Activated CD4-positive, alpha-beta T cell treated with anti-CD3 and anti-CD28 coated beads, Interleukin-2, Interleukin-6, amounts not matched to agents 100 ng/mL and 50 ng/mL, durations not matched to agents 16 hours and 8 hours (primary cell): ENCODE measurements around the gene F13A1.

Experiments used
- DNase-seq: peaks from one replicate; pipeline ENCODE4 v3.0.0-alpha.2; 2020

F13A1 gene

DNA sequence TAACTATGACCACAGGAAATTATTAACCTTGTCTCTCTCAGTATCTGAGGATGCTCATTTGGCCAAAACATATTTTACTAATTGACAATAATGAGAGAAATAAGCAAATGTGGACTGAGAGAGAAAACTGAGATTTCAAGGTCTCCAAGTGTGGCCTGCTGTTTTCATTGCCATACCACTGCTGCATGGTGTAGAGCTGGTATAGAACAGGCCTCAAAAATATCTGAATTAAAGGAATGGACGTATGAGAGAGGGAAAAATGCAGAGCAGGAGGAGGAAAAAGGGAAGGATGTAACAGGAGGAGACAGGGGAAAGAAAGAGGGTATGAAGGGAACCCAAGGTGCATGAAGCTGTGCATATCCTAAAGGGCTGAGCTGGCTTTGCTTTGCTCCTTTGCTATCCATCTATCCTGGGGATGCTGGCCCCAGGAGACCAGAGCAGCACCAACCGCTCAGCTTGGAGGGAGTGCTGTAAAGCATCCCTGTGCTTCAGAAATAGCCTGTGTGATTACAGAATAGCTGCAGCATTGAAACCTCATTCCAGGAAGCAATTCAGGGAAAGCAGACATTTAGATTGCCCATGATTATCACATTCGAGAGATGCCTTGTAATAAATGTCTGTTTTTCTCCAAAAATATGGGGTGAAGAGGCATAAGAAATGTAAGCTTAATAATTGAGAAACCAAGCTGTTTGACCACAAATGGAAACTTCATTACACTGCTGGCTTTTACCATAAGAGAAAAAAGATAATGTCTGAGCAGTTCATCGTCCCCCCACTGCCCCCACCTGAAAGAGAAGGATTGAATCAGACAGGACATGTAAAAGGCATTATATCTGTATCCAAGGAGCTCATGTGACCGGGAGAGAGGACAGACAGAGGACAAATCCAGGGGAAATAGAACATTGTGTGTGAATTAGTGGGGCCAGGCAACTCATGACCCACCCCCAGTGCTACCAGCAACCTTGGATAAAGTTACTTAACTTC lies 80.6 kb downstream of the F13A1 start:
- no peak for DNase-seq

DNA sequence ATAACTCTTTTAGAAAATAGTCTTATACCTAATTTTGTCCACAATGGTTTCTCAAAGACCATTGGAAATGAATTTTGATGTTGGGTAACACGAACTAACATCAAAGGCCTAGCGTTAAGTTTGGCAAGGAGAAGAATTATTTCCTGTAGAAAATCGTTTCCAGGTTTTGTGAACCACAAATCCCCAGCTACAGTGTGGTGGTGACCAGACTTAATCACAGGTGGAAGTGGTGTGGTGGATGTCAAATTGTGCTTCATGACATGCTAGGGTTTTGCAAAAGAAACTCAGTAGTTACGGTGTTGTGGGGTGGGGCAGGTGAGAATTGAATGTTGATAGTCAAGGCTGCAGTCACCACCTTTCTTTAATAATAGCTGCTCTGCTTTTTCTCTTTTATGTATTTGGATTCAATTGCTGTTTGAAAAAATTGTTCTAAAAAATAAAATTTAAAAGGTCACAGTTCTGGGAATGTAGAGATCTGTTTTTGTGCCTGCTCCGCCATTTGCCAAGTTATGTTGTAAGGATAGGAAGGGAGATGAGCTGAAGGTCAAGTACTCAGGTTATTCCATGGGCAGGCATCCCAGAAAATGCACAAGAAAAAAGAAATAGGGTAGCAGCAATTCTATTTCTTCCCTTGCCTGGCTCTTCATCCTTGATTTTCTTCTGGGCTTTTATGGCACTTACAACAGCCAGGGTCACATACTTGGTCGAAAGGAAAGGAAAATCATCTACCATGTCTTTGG lies 83.6 kb downstream of the F13A1 start:
- DNase-seq: no peak

DNA sequence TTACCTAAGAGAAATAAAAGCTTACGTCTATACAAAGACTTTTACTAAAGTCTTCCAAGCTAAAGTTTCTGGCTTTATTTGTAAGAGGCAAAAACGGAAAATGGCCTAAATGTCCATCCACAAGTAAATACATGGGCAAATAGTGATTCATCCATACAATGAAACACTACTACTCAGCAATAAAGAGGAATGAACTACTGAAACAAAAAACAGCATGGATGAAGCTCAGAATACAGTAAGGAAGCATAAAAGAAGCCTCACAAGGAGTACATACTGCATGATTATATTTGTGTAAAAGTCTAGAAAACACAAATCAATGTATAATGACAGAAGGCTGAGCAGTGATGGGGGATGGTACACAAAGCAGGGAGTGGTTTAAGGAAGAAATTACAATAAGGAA lies 84.7 kb downstream of the F13A1 start:
- no peak for DNase-seq

DNA sequence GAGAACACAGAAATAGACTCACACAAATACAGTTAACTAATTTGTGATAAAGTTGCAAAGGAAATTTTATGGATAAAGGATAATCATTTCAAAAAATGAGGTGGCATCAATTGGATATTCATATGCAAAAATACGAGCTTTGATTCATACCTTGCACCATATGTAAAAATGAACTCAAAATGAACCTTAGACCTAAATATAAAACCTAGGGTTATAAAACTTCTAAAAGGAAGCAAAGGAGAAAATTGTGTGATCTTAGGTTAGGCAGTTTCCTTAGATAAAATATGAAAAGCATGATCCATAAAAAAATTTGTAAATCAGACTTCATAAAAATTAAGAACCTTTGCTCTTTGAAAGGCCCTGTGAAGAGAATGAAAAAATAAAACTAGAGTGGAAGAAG lies 85.5 kb downstream of the F13A1 start:
- DNase-seq: no peak

DNA sequence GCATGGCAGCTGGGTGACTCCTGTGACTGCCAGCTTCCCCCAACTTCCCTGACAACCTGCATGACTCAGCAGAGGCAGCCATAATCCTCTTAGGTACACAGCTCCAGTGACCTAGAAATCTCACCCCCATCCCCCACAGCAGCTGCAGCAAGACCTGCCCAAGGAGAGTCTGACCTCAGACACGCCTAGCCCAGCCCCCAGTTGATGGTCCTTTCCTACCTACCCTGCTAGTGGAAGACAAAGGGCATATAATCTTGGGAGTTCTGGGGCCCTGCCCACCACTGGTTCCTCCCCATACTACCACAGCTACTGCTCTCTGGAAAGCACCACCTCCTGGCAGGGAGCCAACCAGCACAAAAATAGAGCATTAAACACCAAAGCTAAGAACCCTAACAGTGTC lies 90.2 kb downstream of the F13A1 start:
- no peak for DNase-seq

- no peak for DNase-seq
Measured at GRCh38 chr6:6227896-6228295, 92.6 kb downstream of the F13A1 start.

DNA sequence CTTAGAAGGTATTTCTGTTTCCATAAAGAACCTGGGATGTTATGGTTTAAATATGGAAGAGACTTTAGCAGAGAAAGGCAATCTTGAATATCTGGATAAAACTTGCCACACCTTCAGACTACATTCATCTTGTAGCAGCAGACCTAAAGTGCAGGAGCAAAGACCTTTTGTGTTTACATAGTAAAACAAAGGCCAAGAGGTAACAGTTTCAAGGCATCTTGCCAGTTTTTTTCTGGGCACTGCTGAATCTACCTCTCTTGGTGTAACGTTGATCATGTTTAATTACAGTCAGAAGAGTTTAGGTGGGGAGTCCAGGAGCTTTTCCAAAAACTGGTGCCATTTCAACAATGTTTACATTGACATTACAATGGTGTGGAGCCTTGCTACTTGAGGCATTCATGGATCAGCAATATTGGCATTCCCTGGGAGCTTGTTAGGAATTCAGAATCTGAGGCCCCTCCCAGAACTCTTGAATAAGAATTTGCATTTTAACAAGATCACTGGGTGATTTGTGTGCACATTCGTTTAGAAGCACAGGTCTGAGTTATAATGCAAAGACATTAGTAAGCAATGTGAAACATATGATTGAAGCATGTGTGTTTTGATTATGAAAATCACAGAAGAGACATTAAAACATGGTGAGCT lies 94.5 kb downstream of the F13A1 start:
- no peak for DNase-seq

GRCh38 chr6:6224933-6225486 lies 95.5 kb downstream of the F13A1 start:
- DNase-seq: no peak

GRCh38 chr6:6221787-6222535 lies 98.5 kb downstream of the F13A1 start:
- DNase-seq: peak; percentile 3

GRCh38 chr6:6220718-6221117 lies 99.7 kb downstream of the F13A1 start:
- no peak for DNase-seq

DNA sequence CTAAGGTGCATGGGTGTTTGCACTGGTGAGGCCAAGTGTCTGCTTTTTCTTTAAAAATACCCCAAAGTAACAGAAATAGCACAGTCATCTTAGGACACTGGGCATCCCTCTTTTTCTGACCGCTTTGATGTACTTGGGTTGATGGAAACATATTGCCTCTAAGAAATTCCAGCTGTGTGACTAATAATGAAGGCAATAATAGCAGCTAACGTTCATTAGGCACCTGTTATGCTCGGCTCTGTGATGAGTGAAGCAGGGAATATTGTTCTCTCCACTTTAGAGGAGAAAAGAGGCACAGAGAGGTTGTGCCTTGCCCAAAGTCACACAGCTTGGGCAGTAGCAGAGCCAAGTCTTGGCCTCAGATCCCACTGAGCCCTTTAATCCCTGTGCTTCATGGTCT lies 100.7 kb downstream of the F13A1 start:
- DNase-seq: no peak

DNA sequence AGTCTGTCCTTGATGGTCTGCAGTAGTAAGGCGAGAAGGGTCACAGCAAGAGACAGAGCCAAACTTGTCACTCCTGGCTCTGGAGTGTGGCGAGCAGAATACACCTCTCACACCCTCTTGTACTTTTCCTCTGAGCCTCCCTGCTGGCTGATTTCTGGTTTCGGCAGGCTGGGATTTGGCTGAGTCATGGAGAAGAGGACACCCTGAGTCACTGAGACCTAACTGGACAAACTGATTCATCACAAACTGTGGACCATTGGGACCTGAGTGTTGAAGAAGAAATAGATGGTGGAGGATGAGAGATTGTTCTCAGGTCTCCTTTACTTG lies 101.7 kb downstream of the F13A1 start:
- DNase-seq: no peak

DNA sequence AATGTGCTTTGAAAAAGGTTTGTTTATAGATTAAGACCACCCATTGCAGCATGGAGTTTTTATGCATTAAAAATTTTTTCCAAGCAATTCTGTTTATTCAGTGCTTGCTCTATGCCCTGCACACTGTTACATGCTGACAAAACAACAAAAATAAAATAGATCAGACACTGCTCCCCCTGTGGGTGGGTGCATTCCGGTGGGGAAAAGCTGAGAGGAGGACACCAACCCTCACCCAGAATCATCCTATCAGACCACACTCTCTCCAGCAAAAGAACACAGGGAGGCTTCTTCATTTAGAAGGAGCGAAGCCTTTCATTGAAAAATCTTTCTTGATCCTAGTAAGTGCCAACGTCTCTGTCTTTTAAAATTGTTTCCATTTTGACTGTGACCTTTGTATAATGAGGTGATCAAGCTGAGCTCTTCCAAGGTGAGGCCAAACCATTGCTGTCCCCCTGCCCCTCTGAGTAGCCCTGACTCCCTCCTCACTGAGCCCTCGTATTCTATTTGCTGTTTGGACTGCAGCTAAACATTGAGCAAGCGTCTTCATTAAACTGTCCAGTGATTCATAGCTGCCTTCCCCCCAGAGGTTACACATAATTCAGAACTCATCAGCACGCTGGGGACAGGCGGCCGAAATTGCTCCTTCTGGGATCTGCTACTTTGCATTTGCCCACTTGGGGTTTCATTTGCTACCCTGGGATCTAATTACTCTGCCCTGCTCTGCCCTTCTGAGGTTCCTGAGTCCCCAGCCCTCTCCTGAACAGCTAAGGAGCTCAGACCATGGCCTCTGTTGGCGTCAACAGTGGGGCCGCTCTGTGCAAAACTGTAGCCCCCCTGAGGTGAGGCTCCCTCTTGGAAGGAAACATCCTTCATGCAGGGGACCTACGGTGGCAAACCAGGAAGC lies 102.4 kb downstream of the F13A1 start:
- no peak for DNase-seq

DNA sequence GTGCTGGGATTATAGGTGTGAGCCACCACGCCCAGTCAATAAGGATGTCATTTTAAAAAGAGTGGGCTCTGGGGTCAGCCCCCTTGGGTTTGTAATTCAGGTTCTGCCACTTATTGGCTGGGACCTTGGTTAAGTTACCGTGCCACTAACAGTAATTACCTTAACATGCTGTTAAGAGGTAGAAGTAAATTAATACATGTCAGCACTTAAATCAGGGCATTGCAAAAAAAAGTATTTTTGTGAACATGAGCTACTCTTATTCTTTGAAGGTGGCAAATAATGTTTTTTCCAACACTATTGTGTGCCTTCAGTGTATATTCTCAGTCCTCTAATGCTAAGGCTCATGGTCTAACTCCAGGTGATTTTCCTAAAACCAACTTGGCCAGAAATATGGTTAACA lies 109.5 kb downstream of the F13A1 start:
- DNase-seq: no peak

DNA sequence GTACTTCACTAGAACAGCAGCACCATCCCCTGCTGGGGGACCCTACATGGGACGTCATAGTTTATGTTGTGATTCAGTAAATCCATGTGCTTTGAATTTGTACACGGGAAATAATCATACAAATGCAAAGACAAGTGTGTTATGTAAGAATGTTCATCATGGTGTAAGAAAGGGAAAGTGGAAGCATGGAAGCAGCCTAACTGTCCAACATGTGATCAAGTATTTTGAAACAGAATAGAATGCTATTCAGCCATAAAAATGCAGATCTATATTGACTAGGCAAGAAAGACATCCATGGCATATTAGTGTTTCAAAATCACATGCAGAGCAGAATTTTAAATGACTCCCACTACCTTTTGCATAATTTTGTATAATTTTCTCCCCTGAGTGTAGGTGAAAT lies 117.6 kb downstream of the F13A1 start:
- DNase-seq: no peak

GRCh38 chr6:6201200-6201599 lies 119.3 kb downstream of the F13A1 start:
- DNase-seq: no peak

GRCh38 chr6:6199678-6200077 lies 120.8 kb downstream of the F13A1 start:
- no peak for DNase-seq

- DNase-seq: no peak
Measured at GRCh38 chr6:6196762-6197161, 123.7 kb downstream of the F13A1 start.

GRCh38 chr6:6195080-6195479 lies 125.4 kb downstream of the F13A1 start:
- no peak for DNase-seq

DNA sequence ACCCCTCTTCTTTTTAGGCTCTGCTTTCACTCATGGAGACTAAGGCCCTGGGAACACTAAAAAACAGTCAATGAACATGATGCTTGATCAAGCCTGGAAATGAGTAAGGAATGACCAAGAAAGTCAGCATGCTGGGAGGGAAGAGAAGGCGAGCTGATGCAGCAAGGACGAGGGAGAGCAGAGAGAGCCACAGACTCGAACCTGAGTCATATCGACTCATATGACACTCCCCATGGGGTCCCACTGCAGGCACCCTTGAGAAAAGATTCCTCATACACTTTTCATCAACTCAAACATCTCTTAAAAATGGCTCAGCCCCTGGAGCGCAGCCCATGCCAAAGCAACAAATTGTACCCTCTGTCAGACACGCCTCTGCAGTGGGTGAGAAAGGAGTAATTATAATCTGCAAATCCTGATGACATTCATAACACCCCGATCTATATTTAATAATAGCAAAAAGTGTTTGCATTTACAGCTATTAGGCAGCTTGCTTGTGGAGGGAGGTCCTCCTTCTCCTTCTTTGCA lies 127.2 kb downstream of the F13A1 start:
- DNase-seq: no peak

DNA sequence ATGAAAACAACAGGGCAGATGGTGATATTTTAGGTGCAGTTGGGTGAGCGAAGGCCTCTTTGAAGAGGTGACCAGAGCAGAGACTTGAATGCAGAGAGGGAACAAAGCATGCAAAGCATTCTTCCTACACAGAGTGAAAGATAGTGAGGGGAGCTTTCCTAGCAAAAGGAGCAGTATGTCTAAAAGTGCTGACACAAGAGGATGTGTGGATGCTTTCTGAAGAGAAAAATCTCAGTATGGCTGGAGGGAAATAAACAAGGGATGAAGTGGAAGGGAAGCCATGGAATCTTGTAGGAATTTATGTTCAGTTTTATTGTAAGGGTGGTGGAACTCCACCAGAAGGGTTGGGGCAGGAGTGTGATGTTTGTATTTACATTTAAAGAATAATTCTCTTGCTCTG lies 128.6 kb downstream of the F13A1 start:
- DNase-seq: no peak
